NCI-H1105 (cell line): ENCODE results near the gene FAM210A.
"Not testable (repeated sequence)": the region's sequence is repeated elsewhere in the genome, so short reads cannot be mapped to it uniquely, and the experiment has no call there.

Source experiments
- DNase-seq: peaks from one replicate; lab custom pipeline; 2025; lab: John Stamatoyannopoulos, UW

FAM210A gene

DNA sequence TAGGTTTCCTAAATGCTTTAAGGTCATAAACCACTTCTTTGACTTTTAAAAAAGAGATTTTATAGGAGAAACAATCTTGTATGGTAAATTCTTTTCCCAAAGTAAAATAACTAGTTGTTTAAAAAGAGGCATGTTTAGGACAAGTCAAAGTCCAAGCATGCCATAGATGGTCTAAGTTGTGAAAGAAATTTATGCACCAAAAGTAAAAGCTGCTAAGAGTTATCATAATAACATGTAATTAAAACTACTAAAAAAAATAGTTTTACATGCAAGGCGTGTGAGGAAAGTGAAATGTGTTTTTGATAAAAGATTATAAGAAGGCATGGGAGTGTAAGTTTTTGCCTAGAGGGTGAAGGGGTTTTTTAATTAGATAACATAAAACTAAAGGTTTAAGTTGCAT, 22.5 kb downstream of the FAM210A start:
- no peak for DNase-seq

DNA sequence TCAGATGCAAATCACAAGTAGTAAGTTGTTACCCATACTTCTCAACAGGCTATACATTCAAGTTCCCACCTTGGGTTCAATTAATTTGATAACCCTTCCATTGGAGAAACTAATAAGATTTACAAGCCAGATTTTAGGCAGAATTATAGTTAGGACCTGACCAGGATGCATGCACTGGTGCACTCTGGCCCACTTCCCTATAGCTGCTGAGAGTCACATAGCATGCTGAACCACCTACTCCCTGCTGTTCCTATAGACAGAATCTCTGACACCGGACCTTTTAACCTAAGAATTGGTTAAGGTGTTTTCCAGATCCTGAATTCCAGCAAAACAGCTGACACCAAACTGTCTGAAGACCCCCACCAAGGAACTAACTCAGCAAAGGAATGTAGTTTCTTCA, 26.2 kb downstream of the FAM210A start:
- no peak for DNase-seq

DNA sequence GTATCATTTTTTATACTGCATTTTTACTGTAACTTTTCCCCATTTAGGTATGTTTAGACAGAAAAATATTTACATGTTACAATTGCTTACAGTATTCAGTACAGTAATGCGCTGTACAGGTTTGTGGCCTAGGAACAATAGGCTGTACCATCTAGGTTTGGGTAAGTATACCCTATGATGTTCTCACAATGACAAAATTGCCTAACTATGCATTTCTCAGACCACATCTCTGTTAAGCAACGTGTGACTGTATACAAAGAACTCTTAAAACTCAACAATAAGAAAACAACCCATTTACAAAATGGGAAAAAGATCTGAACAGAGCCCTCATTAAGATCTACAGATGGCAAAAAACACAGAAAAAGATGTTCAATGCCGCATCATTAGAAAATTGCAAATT, 29.4 kb downstream of the FAM210A start:
- no peak for DNase-seq

DNA sequence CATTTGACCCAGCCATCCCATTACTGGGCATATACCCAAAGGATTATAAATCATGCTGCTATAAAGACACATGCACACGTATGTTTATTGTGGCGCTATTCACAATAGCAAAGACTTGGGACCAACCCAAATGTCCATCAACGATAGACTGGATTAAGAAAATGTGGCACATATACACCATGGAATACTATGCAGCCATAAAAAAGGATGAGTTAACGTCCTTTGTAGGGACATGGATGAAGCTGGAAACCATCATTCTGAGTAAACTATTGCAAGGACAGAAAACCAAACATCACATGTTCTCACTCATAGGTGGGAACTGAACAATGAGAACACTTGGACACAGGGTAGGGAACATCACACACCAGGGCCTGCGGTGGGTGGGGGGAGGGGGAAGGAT, 31.0 kb downstream of the FAM210A start:
- DNase-seq: not testable (repeated sequence)

DNA sequence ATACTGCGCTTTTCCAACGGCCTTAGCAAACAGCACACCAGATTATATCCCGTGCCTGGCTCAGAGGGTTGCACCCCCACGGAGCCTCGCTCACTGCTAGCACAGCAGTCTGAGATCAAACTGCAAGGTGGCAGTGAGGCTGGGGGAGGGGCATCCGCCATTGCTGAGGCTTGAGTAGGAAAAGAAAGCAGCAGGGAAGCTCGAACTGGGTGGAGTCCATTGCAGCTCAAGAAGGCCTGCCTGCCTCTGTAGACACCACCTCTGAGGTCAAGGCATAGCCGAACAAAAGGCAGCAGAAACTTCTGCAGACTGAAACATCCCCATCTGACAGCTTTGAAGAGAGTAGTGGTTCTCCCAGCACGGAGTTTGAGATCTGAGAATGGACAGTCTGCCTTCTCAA, 36.3 kb downstream of the FAM210A start:
- DNase-seq: not testable (repeated sequence)

DNA sequence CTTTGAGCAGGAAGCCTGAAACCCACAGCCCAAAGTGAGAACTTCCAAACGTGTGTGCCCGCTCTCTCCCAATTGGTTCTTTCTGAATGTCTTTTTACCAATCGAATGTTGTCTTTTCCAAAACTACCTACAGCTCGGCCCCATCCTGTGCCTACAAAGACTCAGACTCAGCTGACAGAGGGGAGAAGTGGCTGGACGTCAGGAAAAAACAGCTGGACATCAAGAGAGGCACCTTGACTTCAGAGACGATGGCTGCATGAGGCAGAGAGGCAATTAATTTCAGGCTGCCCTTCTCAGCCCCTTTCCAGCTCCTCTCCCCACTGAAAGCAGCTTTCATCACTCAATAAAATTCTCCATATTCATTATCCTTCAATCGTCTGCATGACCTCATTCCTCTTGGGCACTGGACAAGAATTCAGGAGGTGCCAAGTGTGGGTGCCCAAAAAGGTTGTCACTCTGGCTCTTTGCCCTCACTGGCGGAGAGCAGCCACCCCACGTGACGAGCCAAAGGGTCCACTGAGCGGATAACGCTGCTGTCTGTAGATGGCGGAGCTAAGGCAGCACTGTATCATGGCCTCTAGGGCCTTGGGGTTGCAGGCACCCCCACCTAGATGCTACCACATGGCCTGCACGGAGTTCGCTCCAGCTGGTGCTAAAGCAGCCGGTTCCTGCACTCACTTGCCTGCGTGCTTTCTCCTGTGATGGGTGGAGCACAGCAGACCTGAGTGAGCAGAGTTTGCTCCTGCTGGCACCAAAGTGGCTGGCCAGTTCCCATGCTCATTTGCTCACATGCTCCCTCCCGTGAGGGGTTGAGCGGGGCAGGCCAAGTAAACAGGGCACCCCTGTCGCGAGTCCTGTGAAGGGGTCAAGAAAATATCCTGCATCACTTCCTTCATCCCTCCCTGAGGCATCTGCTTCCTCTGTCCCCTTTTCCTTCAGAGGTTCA, 37.9 kb downstream of the FAM210A start:
- DNase-seq: no peak

DNA sequence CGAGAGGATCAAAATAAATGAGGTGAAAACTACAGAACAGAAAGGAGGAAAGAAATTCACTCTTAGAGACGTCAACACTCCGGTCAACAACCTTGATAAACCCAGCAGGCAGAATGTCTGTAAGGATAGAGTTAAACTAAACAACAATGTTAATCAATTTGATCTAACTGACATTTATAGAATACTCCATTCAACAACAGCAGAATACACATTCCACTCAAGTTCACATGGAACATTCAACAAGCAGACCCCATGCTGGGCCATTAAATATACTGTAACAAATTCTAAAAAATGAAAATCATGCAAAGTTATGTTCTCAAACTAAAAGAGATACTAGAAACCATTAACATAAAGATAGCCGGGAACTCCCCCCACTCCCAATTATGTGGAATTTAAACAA, 41.8 kb downstream of the FAM210A start:
- DNase-seq: no peak

DNA sequence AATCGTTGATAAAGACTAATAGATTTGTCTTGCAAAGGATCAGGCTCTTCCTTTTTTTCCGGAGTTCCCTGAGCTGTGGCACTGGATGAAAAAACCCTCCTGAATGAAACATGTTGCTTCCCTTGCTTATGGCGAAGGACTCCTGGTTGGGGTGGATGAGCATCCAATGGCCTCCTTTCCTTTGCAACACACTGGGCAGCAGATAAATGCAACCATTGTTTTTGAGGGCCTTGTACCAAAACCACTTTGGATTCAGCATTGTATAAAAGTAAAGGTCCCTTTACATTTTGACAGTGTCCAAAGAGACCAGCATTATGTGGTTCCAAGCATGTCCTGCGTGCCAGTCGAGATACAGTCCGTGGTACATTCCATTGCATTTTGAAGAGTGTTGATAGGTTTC, 44.7 kb downstream of the FAM210A start:
- DNase-seq: no peak

DNA sequence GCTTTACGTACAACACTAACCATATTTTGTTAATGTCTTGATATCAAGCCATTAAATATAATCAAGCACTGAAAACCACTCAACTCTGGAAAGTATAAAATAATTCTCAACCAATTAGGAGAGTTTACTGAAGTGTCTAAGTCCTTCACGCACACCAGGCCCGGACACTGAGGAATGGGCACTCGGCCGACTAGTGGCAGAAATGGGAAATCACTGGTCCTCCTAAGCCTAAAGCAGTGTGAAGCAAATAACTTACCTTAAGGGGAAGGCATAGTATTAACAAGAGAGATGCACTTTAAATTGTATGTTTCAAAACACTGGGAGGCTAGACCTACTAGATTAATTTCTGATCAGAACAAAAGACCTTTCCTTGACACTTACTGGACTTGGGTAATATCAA, 45.7 kb downstream of the FAM210A start:
- no peak for DNase-seq

DNA sequence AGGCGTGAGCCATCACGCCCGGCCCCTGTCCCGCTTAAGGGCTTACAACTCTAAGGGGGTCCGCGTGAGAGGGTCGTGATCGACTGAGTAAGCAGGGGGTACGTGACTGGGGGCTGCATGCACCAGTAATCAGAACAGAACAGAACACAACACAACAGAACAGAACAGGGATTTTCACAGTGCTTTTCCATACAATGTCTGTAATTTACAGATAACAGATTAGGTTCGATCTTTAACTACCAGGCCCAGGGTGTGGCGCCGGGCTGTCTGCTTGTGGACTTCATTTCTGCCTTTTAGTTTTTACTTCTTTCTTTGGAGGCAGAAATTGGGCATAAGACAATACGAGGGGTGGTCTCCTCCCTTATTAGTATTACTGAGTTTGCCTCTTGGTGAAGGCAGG, 49.0 kb downstream of the FAM210A start:
- DNase-seq: not testable (repeated sequence)

DNA sequence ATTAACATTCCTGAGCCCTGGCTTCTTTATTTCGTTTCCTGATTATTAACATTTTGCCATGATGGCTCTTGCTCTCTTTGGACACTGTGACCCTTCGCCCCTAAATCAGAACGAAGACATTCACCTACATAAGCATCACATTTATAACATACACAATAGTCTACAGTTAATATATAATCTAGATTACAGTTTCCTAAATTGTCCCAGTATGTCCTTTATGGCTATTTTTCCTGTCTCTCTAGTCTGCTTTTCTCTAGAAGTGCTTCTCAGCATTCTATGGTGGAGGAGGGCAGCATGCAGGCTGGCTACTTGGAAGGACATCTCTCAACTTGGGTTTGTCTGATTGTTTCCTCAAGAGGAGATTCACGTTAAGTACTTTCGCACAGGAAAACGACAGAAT, 49.9 kb downstream of the FAM210A start:
- no peak for DNase-seq

DNA sequence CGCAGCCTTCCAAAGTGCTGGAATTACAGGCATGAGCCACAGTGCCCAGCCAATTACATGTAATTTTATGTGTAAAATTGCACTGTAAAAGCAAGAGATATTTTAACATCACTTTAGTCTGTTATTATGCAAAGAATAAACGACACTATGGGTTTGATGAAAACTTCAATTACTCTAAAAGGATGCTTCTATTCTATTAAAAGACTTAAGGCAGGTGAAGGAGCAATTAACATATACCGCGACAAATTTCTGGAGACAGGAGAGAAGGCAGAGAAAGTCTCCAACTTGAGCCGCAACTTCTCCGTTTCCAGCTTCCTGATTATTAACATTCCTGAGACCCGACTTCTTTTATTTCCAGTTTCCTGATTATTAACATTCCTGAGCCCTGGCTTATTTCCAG, 53.7 kb downstream of the FAM210A start:
- no peak for DNase-seq

DNA sequence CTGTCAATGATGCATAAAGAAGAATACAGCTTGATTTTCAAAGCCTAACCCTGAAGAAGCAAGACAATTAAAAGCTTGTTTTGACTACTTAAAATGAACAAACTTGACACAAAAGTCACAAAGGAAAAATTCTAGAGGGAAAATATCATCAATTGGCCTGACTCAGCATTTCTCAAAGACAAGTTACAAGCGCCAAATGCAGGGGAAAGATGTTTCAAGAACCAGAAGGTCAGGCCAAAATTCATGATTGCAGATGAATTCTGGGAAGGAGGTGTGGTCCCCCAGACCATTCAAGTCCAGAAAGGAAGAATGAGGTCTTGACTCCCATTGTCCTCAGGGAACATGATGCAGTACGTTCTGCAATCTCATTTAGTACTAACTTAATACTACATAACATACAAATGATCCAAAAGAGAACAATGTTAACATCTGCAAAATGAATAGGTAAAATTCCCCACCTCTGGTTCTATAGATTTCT, 64.5 kb downstream of the FAM210A start:
- no peak for DNase-seq

DNA sequence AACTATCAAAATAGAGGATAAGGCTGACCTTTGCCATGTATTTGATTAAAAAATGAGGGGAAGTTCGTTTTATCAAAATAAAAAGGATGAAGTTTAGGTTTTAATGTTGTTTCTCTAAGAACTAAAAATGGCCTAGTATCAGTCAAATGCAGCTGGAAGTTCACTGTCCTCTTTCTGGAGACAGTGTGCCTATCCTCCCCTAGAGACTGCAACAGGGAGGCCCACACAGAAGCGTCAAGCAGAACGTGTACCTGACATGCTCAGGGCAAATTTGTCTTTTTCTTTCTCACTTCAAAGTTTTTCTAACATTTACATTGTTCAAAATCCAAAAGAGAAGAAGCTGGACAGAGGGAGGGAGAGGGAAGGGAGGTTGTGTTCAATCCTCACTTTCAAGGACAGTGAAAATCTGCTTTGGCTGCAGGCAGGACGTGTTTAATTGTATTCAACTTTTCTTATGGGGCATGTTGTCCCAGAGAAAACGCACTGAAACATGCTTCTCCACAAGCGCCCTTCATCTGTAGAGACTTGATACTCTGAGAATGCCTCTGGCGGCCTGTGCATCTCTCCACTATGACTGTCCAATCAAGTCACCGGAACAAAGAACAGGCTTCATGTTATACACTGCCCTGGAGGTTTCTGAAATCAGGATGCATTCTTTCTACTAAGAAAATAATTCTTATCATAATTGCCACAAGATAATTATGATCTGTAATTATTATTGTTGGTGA, 65.1 kb downstream of the FAM210A start:
- DNase-seq: no peak

DNA sequence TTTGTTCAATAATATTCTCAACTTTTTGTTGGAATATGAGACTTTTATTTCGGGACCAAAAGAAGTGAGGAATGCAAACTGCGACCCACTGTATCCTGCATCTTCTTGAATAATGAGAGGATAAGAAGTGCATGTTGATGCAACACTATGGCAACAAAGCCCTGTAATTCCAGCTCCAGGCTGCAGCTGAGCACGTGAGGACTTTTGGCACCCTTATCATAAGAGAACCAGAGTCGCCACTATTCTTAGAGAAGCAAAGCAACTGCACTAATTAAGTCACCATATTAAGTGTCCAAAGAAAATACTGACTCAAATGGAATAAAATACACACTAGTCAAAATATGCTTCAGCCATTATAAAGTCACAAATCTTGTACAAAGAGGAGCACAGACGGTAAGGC, 65.8 kb downstream of the FAM210A start:
- DNase-seq: no peak

DNA sequence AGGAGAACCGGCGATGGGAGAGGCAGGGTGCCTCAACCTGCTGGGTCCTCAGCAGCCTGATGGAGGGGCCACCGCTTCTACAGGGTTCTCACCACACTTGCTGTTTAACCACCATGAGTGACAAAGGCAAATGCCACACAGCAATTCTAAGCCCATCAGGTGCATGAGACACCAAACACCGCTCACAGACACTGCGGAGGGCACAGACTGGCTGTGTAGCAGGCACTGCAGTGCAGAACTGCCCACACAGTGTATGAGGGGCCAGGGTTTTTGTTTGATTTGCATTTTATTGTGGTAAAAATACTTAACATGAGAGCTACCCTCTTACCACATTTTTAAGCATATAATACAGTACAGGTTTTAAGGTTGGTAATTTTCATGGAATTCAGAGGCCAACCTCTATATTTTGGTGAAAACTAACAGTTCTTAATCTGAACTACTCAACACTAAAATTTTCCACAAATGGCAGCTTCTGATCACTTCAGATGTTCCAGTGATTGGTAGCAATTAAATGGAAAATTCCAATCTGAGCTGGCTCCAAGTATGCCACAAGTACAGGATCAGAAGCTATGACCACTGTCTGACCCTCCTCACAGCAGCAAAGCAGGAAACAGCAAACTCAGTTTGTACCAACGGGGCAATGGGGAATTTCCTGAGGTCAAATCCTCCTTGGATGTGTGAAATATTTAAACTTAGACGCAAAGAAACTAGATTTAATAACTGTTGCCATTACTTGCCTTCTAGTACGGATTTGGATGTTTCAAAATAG, 67.7 kb downstream of the FAM210A start:
- no peak for DNase-seq

DNA sequence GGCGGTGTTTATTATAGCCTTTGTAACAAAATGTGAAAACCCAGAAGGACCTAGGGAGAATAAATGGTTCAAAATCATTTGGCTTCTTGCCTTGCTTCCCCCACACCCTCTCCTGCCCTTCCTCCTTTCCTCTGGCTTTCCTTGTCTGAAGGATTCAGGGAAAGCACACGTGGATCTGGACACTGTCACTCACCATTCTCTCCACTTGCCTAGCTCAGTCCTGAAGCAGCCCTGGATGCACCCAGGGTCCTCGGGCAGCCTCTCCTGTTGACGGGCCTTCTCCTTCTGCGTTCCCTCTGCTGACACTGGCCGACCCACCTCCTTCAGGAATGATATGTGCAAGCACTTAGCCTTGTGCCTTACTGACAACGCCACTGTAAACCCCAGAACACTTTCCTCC, 68.4 kb downstream of the FAM210A start:
- no peak for DNase-seq

DNA sequence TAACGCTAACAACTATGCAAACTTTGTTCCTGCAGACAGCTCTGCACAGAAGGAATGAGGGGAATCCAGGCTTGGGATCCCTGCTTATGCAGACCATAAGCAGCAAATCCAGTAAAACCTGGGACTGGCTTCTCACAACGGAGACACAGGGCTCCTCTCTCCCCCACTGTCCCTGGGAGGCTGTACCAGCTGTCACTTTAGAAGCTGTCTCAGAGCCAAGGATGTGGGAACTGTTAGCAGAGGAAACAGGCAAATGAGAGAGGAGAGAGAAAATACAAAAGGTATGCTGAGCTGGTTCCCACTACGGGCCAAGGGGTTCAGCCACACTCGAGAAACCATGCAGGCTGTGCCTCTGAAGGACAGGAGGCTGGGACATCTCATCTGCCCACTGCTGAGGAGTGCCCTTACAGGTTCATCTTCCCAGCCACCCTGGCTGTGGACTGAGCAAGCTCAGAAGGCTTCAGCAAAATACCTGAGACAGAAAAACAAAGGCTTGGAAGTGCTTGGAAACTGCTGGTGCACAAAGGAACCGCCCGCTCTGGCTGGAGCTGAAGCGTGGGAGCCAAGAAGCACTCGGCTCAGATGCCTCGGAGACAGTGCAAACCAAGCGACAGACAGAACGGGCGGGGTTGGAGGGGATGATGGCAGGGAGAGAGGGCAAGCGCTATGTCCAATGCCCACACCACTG, 72.5 kb downstream of the FAM210A start:
- DNase-seq: no peak

DNA sequence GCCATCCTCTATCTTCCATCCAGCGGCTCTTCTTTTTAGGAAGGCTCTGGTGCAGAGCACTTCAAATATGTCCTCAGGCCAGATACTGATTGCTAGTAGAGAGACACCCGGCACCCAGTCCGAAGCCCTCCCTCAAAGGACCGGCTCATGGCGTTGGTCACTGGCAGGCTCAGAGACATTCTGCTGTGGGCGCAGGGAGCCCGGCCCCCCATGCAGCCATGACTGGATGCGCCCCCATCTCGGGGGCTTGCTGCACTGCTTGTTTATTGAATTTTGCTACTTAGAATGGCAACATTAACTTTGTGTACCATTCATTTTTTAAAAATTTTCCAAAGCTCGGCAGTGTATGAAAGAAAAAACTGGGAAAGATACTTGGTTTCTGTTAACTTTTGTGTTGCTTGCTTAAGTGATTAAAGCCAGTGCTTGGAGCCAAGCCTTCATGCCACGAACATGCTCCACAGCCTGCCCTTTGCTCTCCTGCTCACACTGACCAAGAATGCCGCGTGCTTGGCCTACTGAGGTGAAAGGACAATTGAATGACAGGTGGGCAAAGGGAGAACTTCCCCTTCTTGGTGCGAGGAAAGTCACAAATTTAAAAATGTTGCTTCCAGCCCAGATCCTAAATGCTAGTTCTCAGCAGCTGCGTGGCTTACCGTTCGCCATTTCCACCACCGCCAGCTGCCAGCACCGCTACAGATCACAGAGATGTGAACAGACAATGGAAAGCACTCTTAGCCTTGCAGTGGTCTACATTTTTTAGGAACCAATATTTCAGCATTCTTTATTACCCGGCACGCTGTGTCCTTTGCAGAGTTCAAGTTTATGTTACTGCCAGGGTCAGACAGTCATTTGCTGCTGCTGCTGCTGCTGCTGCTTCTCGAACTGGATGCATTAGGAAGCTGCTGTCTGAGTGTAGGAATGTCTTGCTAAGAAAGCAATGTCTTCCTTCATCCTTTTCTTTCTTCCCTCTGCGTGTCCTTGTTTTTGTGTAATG, 76.7 kb downstream of the FAM210A start:
- no peak for DNase-seq

DNA sequence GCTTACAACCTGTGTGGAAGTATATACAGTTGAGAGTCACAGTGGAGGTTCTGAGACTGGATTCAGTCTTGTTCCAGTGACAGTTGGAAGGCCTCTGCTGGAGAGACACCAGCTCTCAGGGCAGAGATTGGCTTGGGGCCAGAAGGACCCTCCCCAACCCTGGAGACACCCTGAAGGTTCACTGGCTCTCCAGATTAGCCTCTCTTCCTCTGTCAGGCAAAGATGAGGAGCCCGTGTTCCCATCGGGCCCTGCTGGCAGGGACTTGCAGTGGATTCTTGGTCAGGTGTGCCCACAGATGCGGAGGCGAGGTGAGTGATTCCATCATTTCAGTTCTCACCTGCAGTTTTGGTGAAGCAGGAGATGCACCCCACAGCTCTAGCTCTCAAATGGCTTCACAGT, 78.6 kb downstream of the FAM210A start:
- DNase-seq: no peak

DNA sequence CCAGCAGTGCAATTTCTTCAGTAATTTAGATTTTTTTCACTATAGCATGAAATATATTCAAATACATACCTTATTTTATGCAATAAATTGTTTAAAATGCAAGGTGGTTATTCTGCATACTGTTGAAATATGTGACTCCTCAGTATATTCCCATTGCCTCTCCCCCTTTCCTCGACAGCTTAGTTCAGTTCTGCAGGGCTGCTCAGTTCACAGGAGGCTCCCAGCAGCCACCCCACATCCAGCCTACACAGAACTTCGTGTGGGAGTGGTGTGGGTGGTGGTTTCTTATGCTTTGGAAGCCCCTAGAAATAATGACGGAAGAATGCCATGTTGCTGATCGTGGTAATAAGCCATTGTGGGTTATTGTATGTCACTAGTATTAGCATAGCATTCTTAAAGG, 79.7 kb downstream of the FAM210A start:
- no peak for DNase-seq
